SU-DHL-6 (cell line): ENCODE measurements around the gene RAPGEF6.

Experiments
- H2AFZ ChIP-seq: fragments of 200-600 bp; sonication (generic); 2 replicates; pipeline ENCODE4 v1.6.1; 2014; ENCODE audit warnings: low read depth, mild to moderate bottlenecking, moderate library complexity, mixed read lengths, antibody characterized with exemption, low read length; ENCODE audit not compliant: severe bottlenecking
- H3F3A ChIP-seq: fragments of 200-600 bp; shearing (Covaris generic); 2 replicates; pipeline ENCODE4 v1.6.0; 2016; ENCODE audit warnings: antibody characterized with exemption, mild to moderate bottlenecking; ENCODE audit not compliant: insufficient read depth
- H3K27ac ChIP-seq: fragments of 200-600 bp; sonication (generic); 2 replicates; pipeline ENCODE4 v1.5.1; 2016; ENCODE audit warnings: low read depth, mild to moderate bottlenecking, low read length, moderate library complexity, mixed read lengths
- H3K27me3 ChIP-seq: fragments of 200-600 bp; sonication (generic), shearing (Covaris generic); 2 replicates; pipeline ENCODE4 v1.6.0; 2014; ENCODE audit warnings: mild to moderate bottlenecking, low read length
- H3K36me3 ChIP-seq: fragments of 200-600 bp; sonication (generic); 2 replicates; pipeline ENCODE4 v1.6.1; 2014; ENCODE audit warnings: mild to moderate bottlenecking, low read length, mixed read lengths
- H3K4me2 ChIP-seq: fragments of 300-600, 200-600 bp; shearing (Covaris generic), sonication (generic); 2 replicates; pipeline ENCODE4 v1.6.0; 2014; ENCODE audit warnings: low read length, low read depth, mild to moderate bottlenecking; ENCODE audit not compliant: poor library complexity, severe bottlenecking
- H3K4me3 ChIP-seq: fragments of 200-600 bp; sonication (generic); 2 replicates; pipeline ENCODE4 v1.5.1; 2014; ENCODE audit warnings: antibody characterized with exemption, low read length, mild to moderate bottlenecking, mixed read lengths; ENCODE audit not compliant: insufficient read depth, poor library complexity, severe bottlenecking
- H3K79me2 ChIP-seq: fragments of 200-600 bp; sonication (generic); 2 replicates; pipeline ENCODE4 v1.6.1; 2014; ENCODE audit warnings: mild to moderate bottlenecking, low read length, moderate library complexity; ENCODE audit not compliant: insufficient read depth
- H3K9ac ChIP-seq: fragments of 200-600 bp; sonication (generic); 2 replicates; pipeline ENCODE4 v1.7.0; 2014; ENCODE audit warnings: mild to moderate bottlenecking, low read length
- H3K9me2 ChIP-seq: fragments of 200-600 bp; sonication (generic); replicated peaks from 2 replicates; pipeline ENCODE4 v1.6.1; 2014; ENCODE audit warnings: low read length; ENCODE audit not compliant: insufficient read depth
- H3K9me3 ChIP-seq: fragments of 200-600 bp; sonication (generic); 2 replicates; pipeline ENCODE4 v1.6.1; 2014; ENCODE audit warnings: low read length, mixed read lengths; ENCODE audit not compliant: insufficient read depth
- H4K20me1 ChIP-seq: fragments of 200-600 bp; sonication (generic); 2 replicates; pipeline ENCODE4 v1.6.1; 2014; ENCODE audit warnings: low read depth, mild to moderate bottlenecking, antibody characterized with exemption, low read length, moderate library complexity, mixed read lengths
- EZH2phosphoT487 ChIP-seq: fragments of 200-600 bp; sonication (generic), shearing (Covaris generic); conservative IDR thresholded peaks from 2 replicates; pipeline ENCODE4 v1.6.1; 2018; ENCODE audit warnings: mild to moderate bottlenecking, antibody characterized with exemption, low read length, moderate library complexity, mixed read lengths
- TF ChIP-seq, protein P1 (sequence below): fragments of 200-600 bp; sonication (generic); IDR thresholded peaks from one replicate; pipeline ENCODE4 v1.5.1; 2017; ENCODE audit warnings: antibody characterized with exemption, mild to moderate bottlenecking, low read length, moderate library complexity; ENCODE audit not compliant: insufficient read depth, poor library complexity, severe bottlenecking

Gene RAPGEF6

DNA sequence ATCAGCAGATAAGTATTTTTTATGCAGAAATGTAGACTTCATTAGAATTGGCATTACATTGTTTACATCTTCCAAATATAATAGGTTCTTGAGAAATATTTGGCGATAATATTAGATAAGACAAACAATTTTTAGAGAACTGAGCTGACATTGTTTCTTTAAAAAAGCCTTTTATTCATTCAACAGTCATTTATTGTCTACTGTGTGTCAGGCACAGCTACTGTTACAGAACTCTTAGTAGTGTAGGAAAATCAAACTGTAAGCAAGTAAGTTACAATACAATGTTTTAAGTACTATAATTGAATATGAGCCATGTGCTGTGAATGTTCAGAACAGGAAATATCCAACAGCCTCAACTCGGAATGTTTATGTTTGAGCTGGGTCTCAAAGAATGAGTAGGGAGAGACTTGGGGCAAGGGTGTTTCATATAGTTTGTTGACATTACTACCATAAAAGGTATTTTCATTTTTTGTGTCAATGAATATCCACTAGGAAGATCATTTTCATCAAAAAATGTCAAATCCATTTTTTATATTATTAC, 257.2 kb downstream of the RAPGEF6 start:
- peak overlapping the region; percentile 53 for H3K4me2 ChIP-seq

DNA sequence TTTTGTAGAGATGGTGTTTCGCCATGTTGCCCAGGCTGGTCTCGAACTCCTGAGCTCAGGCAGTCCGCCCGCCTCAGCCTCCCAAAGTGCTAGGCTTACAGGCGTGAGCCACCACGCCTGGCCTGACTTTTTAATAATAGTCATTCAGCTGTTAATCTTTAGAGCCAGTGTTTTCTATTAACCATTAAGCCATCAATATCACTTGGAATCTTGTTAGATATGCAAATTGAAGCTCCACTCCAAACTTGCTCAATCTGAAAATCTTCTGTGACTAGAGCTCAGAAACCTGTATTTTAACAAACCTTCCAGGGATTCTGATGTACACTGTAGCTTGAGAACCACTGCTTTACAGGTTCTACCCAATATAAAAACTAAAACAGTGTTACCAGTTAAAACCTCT, 257.7 kb downstream of the RAPGEF6 start:
- H4K20me1 ChIP-seq, result no peaks in the 10 kb centered on the region
- H3K79me2 ChIP-seq, result peaks cover 85% of the 10 kb centered on the region
- H3K27ac ChIP-seq, result peak overlapping the region; percentile 90
- no peaks in the 10 kb centered on the region for H3K9me2 ChIP-seq
- H3K4me2 ChIP-seq, result peak overlapping the region; percentile 53
- no peak overlapping the region for H2AFZ ChIP-seq
- peaks cover 73% of the 10 kb centered on the region for H3F3A ChIP-seq
- no peaks in the 10 kb centered on the region for H3K9me3 ChIP-seq
- H3K4me3 ChIP-seq, result no peak overlapping the region
- no peaks in the 10 kb centered on the region for H3K27me3 ChIP-seq
- H3K36me3 ChIP-seq, result no peaks in the 10 kb centered on the region
- no peak for TF ChIP-seq EZH2phosphoT487
- TF ChIP-seq, protein P1, sequence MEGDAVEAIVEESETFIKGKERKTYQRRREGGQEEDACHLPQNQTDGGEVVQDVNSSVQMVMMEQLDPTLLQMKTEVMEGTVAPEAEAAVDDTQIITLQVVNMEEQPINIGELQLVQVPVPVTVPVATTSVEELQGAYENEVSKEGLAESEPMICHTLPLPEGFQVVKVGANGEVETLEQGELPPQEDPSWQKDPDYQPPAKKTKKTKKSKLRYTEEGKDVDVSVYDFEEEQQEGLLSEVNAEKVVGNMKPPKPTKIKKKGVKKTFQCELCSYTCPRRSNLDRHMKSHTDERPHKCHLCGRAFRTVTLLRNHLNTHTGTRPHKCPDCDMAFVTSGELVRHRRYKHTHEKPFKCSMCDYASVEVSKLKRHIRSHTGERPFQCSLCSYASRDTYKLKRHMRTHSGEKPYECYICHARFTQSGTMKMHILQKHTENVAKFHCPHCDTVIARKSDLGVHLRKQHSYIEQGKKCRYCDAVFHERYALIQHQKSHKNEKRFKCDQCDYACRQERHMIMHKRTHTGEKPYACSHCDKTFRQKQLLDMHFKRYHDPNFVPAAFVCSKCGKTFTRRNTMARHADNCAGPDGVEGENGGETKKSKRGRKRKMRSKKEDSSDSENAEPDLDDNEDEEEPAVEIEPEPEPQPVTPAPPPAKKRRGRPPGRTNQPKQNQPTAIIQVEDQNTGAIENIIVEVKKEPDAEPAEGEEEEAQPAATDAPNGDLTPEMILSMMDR, result no peak
- no peak overlapping the region for H3K9ac ChIP-seq

More for the DNA sequence above, 257.2 kb downstream of the RAPGEF6 start:
- Histone ChIP-seq H4K20me1 (no peaks in the 10 kb centered on the region), H3F3A (peaks cover 77% of the 10 kb centered on the region), H3K27me3 (no peaks in the 10 kb centered on the region), H3K4me3 (no peak overlapping the region), H2AFZ (no peak overlapping the region), H3K9ac (no peak overlapping the region), H3K9me3 (no peaks in the 10 kb centered on the region), H3K27ac (peak overlapping the region; percentile 90), H3K9me2 (no peaks in the 10 kb centered on the region), H3K36me3 (no peaks in the 10 kb centered on the region), H3K79me2 (peaks cover 85% of the 10 kb centered on the region)
- no peak for TF ChIP-seq EZH2phosphoT487
- TF ChIP-seq, protein P1, result no peak

DNA sequence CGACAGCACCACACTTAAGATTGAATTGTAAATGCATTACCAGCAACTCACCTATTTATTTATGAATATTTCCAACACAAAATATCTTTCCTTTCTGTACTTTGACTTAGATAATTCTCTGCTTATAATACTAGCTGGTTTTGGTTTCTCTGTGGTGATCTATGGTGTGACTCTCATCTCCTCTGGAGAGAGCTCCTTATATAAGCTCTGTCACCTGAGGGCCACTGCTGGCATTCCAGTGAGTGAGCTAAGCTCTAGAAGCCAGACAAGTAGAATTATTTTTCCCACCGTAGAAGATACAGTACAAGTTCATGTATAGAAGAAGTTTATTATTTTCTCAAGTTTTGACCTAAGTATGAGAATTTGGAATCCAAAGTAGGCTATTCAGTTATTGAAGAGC, 259.7 kb downstream of the RAPGEF6 start:
- H3K4me3 ChIP-seq, result no peak overlapping the region
- H3K9ac ChIP-seq, result no peak overlapping the region
- peak overlapping the region; percentile 51 for H3K4me2 ChIP-seq
- H3K9me2 ChIP-seq, result no peaks in the 10 kb centered on the region
- H3F3A ChIP-seq, result peaks cover 54% of the 10 kb centered on the region
- no peak overlapping the region for H2AFZ ChIP-seq
- H3K27ac ChIP-seq, result peak overlapping the region; percentile 77
- peaks cover 91% of the 10 kb centered on the region for H3K79me2 ChIP-seq
- no peak for TF ChIP-seq EZH2phosphoT487
- TF ChIP-seq, protein P1, result no peak
- H3K27me3 ChIP-seq, result no peaks in the 10 kb centered on the region
- no peaks in the 10 kb centered on the region for H3K36me3 ChIP-seq
- no peaks in the 10 kb centered on the region for H3K9me3 ChIP-seq
- H4K20me1 ChIP-seq, result no peaks in the 10 kb centered on the region
